Measurements from ENCODE around the gene CD300LD.

Gene CD300LD

DNA sequence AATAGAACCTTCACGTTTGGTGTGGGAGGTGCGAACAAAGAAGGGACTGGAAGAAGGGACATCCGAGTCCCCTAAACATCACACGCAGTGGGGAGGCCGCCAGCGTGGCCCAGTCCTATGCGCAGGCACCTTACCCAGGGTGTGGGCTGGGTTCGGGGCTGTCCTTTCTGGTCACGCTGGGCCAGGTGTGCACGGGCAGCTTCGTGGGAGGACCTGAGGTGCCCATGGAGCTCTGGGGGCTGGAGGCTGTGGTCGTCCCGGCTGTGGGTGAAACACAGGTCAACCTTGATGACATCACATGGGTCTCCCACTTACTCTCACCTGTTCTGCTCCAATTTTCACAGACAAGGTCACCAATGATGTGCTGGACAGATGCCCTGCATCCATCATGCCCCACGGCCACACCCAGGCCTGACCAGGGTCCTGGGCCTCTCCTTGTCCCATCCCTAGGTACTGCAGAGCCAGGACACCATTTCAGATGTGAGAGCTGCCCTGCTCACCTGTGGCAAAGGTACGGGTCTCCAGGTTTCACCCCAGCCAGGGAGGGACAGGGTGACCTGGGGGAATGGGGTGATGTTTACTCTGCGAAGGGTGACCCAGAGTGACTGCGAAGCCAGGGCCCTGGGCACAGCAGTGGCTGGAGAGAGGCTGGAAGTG lies 49.2 kb downstream of the CD300LD start:
- Histone ChIP-seq H3K27ac (ENCODE audit: low read length) (no peak overlapping the region), H3K36me3 (ENCODE audit: control insufficient read depth in 1 of 2, insufficient read depth in 2 of 2, low read length in 2 of 2) (no peaks in the 10 kb centered on the region), H3K4me1 (ENCODE audit: control insufficient read depth in 1 of 2, insufficient read depth in 2 of 2, low read length in 2 of 2) (no peaks in the 10 kb centered on the region), H3K9me3 (ENCODE audit: control insufficient read depth in 1 of 2, low read length in 2 of 2) (no peaks in the 10 kb centered on the region), H3K27me3 (ENCODE audit: low read depth, low read length) (no peaks in the 10 kb centered on the region), H3K4me3 (ENCODE audit: low read depth in 1 of 2, low read length in 2 of 2) (no peak overlapping the region)

DNA sequence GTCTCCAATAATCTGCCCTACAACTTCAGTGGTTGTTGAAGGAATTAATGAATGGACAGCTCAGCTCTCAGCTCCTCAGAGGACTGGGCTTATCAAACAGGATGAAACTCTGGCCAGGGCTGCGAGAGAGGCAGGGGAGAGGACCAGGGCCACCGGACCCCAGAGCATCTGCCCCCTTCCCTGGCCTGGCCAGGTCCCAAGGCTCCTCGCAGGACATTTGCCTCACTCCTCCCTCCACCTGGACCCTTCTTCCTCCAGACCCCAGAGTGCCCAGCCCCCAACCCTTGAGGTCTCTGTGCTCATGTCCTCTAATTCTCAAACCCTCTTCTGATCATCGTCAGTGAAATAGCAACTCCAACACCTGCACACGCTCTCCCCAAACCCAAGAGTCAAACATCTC lies 49.9 kb downstream of the CD300LD start:
- H3K9me3 ChIP-seq (ENCODE audit: control insufficient read depth in 1 of 2, low read length in 2 of 2) = no peaks in the 10 kb centered on the region
- no peaks in the 10 kb centered on the region for H3K36me3 ChIP-seq (ENCODE audit: control insufficient read depth in 1 of 2, insufficient read depth in 2 of 2, low read length in 2 of 2)
- no peak overlapping the region for H3K27ac ChIP-seq (ENCODE audit: low read length)
- H3K4me1 ChIP-seq (ENCODE audit: control insufficient read depth in 1 of 2, insufficient read depth in 2 of 2, low read length in 2 of 2) = no peaks in the 10 kb centered on the region
- H3K27me3 ChIP-seq (ENCODE audit: low read depth, low read length) = no peaks in the 10 kb centered on the region
- H3K4me3 ChIP-seq (ENCODE audit: low read depth in 1 of 2, low read length in 2 of 2) = no peak overlapping the region

DNA sequence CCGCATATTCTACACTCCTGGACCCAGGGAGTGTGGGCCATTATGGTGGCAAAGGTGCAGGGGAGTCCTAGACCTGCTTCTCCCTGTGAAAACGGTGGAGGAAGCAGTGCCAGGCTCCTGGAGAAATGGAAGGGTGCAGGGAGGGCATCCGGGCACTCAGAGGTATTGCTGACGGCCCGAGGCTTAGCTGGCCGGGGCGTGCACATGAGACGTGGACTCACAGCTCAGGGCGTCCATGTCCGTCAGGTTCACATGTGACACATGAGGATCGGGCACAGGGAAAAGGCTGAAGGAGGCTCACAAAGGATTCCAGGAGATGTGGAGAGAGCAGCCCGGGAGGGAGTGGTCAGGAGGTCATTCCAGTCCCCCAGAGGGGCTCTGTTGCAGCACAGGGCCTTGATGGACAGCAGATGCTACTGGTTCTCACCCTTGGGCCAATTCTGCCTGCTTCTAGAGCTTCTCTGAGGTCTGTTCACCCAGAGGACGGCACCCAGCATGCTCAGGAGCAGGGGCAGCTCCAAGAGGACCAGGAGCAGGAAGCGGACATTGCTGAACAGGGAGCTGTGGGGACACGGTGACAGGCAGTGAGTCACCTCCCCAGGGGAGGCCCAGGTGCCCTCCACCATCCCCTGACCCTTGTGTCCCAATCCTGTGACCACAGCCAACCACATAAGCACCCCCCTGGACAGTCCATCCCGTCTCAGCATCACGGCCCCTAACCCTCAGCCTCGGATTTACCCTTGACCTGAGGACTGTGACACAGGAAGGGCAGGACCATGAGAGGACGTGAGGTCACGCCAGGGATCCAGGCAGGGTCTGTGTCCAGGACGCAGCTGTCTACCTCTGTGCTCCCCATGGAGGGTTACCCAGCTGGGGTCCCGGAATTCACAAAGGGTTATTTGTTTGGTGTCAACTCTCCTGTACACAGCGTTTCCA lies 50.6 kb downstream of the CD300LD start:
- no peaks in the 10 kb centered on the region for H3K27me3 ChIP-seq (ENCODE audit: low read depth, low read length)
- H3K9me3 ChIP-seq (ENCODE audit: control insufficient read depth in 1 of 2, low read length in 2 of 2) = no peaks in the 10 kb centered on the region
- H3K27ac ChIP-seq (ENCODE audit: low read length) = no peak overlapping the region
- no peaks in the 10 kb centered on the region for H3K36me3 ChIP-seq (ENCODE audit: control insufficient read depth in 1 of 2, insufficient read depth in 2 of 2, low read length in 2 of 2)
- no peak overlapping the region for H3K4me3 ChIP-seq (ENCODE audit: low read depth in 1 of 2, low read length in 2 of 2)
- no peaks in the 10 kb centered on the region for H3K4me1 ChIP-seq (ENCODE audit: control insufficient read depth in 1 of 2, insufficient read depth in 2 of 2, low read length in 2 of 2)

DNA sequence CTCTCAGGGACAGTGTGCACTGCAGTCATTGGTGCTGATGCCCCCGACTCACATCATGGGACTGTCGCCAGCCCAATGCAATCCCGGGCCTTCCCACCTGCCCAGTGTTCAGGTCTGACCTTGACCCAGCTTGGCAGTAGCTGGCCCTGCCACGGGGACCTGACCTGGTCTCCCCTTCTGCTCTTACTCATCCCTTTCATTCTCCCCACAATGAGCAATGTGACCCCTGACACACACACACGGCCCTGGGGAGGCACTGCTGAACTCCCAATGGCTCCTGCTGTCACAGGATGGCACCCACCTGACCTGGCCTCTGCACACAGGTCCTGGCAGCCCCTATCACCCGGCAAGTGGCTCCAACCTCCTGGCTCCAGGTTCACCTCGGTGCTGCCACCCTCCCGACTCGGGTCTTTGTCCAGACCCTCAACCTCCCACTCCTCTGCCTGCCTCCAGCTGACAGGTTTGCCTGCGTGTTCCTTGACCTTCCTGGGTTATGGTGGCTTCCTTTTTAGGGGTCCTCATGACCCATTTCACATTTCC lies 52.7 kb downstream of the CD300LD start:
- Histone ChIP-seq H3K4me3 (ENCODE audit: low read depth in 1 of 2, low read length in 2 of 2) (no peak overlapping the region), H3K4me1 (ENCODE audit: control insufficient read depth in 1 of 2, insufficient read depth in 2 of 2, low read length in 2 of 2) (no peaks in the 10 kb centered on the region), H3K27ac (ENCODE audit: low read length) (no peak overlapping the region), H3K27me3 (ENCODE audit: low read depth, low read length) (no peaks in the 10 kb centered on the region), H3K36me3 (ENCODE audit: control insufficient read depth in 1 of 2, insufficient read depth in 2 of 2, low read length in 2 of 2) (no peaks in the 10 kb centered on the region), H3K9me3 (ENCODE audit: control insufficient read depth in 1 of 2, low read length in 2 of 2) (peaks cover 0 to 4% of the 10 kb centered on the region in 2 donors)

DNA sequence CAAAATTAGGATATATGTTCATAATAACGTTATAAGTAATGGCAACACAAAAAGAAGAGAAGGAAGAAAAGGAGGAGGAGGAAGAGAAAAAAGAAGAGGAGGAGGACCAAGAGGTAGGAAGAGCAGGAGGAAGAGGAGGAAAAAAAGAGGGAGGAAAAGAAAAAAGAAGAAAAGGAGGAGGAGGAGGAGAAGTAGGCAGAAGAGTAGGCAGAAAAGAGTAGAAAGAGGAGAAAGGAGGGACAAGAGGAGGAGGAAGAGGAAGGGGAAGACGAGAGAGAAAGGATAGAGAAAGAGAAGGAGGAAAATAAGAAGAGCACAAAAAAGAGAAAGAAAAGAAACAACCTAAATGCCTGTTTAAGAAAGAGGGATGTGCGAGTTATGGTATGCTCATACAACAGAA lies 55.2 kb downstream of the CD300LD start:
- no peaks in the 10 kb centered on the region for H3K36me3 ChIP-seq (ENCODE audit: control insufficient read depth in 1 of 2, insufficient read depth in 2 of 2, low read length in 2 of 2)
- H3K4me3 ChIP-seq (ENCODE audit: low read depth in 1 of 2, low read length in 2 of 2) = no peak overlapping the region
- no peak overlapping the region for H3K27ac ChIP-seq (ENCODE audit: low read length)
- no peaks in the 10 kb centered on the region for H3K27me3 ChIP-seq (ENCODE audit: low read depth, low read length)
- no peaks in the 10 kb centered on the region for H3K4me1 ChIP-seq (ENCODE audit: control insufficient read depth in 1 of 2, insufficient read depth in 2 of 2, low read length in 2 of 2)
- H3K9me3 ChIP-seq (ENCODE audit: control insufficient read depth in 1 of 2, low read length in 2 of 2) = peaks cover 0 to 4% of the 10 kb centered on the region in 2 donors

DNA sequence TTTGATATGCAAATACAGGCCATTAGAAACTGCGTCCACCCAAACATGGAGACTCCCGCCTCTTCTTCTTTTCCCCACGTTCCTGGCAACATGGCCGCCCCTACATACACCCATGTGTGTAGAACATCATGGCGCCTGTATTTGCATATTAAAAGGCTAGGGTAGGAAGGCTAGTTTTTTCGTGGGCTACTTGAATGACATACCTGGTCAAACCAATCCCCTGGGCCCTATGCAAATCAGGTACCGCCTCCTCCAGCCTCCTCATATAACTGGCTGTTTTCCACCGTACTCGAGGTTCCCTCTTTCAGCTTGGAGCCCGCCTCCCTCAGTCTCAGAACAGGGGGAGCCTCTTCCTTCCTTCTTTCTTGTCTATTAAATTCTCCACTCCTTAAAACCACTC lies 60.0 kb downstream of the CD300LD start:
- H3K4me1 ChIP-seq (ENCODE audit: control insufficient read depth in 1 of 2, insufficient read depth in 2 of 2, low read length in 2 of 2) = peaks cover 0 to under 1% of the 10 kb centered on the region in 2 donors
- H3K27me3 ChIP-seq (ENCODE audit: low read depth, low read length) = no peaks in the 10 kb centered on the region
- H3K36me3 ChIP-seq (ENCODE audit: control insufficient read depth in 1 of 2, insufficient read depth in 2 of 2, low read length in 2 of 2) = no peaks in the 10 kb centered on the region
- H3K4me3 ChIP-seq (ENCODE audit: low read depth in 1 of 2, low read length in 2 of 2) = peak overlapping the region; percentile 20 to 39
- no peak overlapping the region for H3K27ac ChIP-seq (ENCODE audit: low read length)
- peaks cover 0 to 4% of the 10 kb centered on the region in 2 donors for H3K9me3 ChIP-seq (ENCODE audit: control insufficient read depth in 1 of 2, low read length in 2 of 2)

DNA sequence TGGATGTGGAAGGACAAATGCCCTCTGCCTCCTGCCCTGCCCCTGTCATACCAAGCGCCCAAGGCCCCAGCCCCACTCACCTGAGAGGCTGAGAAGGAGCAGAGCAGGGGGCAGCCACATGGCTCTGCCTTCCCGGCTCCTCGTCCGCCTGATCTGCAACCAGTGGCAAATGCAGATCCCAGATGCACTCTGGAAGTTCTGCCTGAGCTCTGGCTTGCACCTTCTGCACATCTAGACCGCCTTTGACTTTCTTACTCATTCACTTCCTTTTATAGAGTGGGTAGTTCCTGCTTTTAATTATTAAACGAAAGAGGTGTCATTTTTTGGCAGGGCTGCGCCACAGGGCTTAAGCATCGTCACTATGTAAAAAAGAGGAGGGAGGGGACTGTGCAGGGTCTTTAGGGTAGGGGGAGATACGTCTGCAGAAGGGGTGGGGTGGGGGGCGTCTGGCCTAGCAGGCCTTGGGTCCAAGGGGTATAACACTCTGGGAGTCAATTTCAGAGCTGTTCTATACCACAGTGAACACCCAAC lies 60.8 kb downstream of the CD300LD start, which contains the start of gene CD300LB:
CD300LB (minus strand) TSS at position 245 of the 531 bp plus-strand sequence; CDS start at position 120, 125 bp downstream.
- H3K4me3 ChIP-seq (ENCODE audit: low read depth in 1 of 2, low read length in 2 of 2) = peak within 1 kb of the TSS in 1 of 2 donors; percentile 39
- H3K4me1 ChIP-seq (ENCODE audit: control insufficient read depth in 1 of 2, insufficient read depth in 2 of 2, low read length in 2 of 2) = peaks cover 0 to 5% of the 10 kb centered on the region in 2 donors
- no peaks in the 10 kb centered on the region for H3K27me3 ChIP-seq (ENCODE audit: low read depth, low read length)
- H3K36me3 ChIP-seq (ENCODE audit: control insufficient read depth in 1 of 2, insufficient read depth in 2 of 2, low read length in 2 of 2) = no peaks in the 10 kb centered on the region
- H3K9me3 ChIP-seq (ENCODE audit: control insufficient read depth in 1 of 2, low read length in 2 of 2) = peaks cover 0 to 4% of the 10 kb centered on the region in 2 donors
- no peak within 1 kb of the TSS for H3K27ac ChIP-seq (ENCODE audit: low read length)

DNA sequence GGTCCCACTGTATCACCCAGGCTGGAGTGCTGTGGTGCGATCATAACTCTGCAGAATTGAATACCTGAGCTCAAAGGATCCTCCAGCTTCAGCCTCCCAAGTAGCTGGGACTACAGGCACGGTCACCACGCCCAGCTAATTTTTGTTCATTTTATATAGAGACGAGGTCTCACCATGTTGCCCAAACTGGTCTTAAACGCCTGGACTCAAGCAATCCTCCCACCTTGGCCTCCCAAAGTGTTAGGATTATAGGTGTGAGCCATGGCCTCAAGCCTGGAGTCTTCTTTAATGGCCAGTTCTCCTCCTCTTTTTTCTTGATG lies 61.3 kb downstream of the CD300LD start:
- Histone ChIP-seq H3K9me3 (ENCODE audit: control insufficient read depth in 1 of 2, low read length in 2 of 2) (peaks cover 0 to 3% of the 10 kb centered on the region in 2 donors), H3K4me1 (ENCODE audit: control insufficient read depth in 1 of 2, insufficient read depth in 2 of 2, low read length in 2 of 2) (peaks cover 0 to 5% of the 10 kb centered on the region in 2 donors), H3K4me3 (ENCODE audit: low read depth in 1 of 2, low read length in 2 of 2) (no peak overlapping the region), H3K27me3 (ENCODE audit: low read depth, low read length) (no peaks in the 10 kb centered on the region), H3K27ac (ENCODE audit: low read length) (no peak overlapping the region), H3K36me3 (ENCODE audit: control insufficient read depth in 1 of 2, insufficient read depth in 2 of 2, low read length in 2 of 2) (no peaks in the 10 kb centered on the region)

All from muscle layer of duodenum (tissue), 2 donors.